ENCODE measurements around the gene OR2AK2. TPM values are rescaled to one million over a fixed set of nuclear protein-coding genes. Genes with fewer than 3 reads are reported as not detected.

Gene OR2AK2
- polyA plus RNA-seq, 1 of the 3 experiments (the other 2 are of a cell fraction): not detected

DNA sequence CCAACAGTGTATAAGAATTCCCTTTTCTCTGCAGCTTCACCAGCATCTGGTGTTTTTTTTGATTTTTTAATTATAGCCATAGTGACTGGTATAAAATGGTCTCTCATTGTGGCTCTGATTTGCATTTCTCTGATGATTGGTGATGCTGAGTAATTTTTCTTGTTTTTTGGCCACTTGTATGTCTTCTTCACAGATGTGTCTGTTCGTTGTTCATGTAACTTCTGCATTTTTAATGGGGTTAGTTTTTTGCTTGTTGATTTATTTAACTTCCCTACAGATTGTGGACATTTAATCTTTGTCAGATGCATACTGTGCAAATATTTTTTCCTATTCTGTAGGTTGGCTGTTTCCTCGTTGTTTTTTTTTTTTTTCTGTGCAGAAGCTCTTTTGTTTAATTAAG is 28.0 kb downstream of the OR2AK2 start:
- no peak overlapping the region for H3K4me2 ChIP-seq
- no peaks in the 10 kb centered on the region for H3K9me2 ChIP-seq
- ChIA-PET POLR2A (no interaction called here), CTCF (no interaction called here)
- H3K9ac ChIP-seq: no peak overlapping the region
- H3K4me1 ChIP-seq (ENCODE audit: control insufficient read depth in 1 of 2, insufficient read depth in 2 of 2, low read depth in 1 of 2, low read length in 1 of 2): no peaks in the 10 kb centered on the region
- no peaks in the 10 kb centered on the region for H3K79me2 ChIP-seq (ENCODE audit: insufficient read depth)
- H3K27me3 ChIP-seq (ENCODE audit: insufficient read depth): no peaks in the 10 kb centered on the region
- TF ChIP-seq FOSL2 (IDR thresholded peaks at IDR 0.05; ENCODE audit: borderline replicate concordance, low read depth) (no peak), PBX3 (IDR thresholded peaks at IDR 0.05) (no peak), GABPA (IDR thresholded peaks at IDR 0.05; ENCODE audit: low read depth) (no peak), EZH2phosphoT487 (IDR thresholded peaks at IDR 0.05; ENCODE audit: borderline replicate concordance, low read depth) (no peak), RAD21 (IDR thresholded peaks at IDR 0.05; ENCODE audit: low read length) (no peak), ELF1 (IDR thresholded peaks at IDR 0.05) (no peak), POLR2AphosphoS5 (IDR thresholded peaks at IDR 0.05; ENCODE audit: low read depth, low read length) (no peak), MAX (IDR thresholded peaks at IDR 0.05; ENCODE audit: low read depth) (no peak), GATA2 (CRISPR knock-in tag; IDR thresholded peaks at IDR 0.05) (no peak), NFIC (IDR thresholded peaks at IDR 0.05; ENCODE audit: borderline replicate concordance) (no peak), USF2 (IDR thresholded peaks at IDR 0.05; ENCODE audit: borderline replicate concordance, low read depth, low read length) (no peak), MXI1 (IDR thresholded peaks at IDR 0.05; ENCODE audit: low read depth, low read length) (no peak), TCF12 (IDR thresholded peaks at IDR 0.05) (no peak), TEAD4 (IDR thresholded peaks at IDR 0.05; ENCODE audit: borderline replicate concordance, insufficient read depth) (no peak), USF1 (IDR thresholded peaks at IDR 0.05; ENCODE audit: borderline replicate concordance, low read depth) (no peak), RFX5 (IDR thresholded peaks at IDR 0.05; ENCODE audit: low read length) (no peak), JUND (IDR thresholded peaks at IDR 0.05) (no peak)
- TF ChIP-seq, protein P1, sequence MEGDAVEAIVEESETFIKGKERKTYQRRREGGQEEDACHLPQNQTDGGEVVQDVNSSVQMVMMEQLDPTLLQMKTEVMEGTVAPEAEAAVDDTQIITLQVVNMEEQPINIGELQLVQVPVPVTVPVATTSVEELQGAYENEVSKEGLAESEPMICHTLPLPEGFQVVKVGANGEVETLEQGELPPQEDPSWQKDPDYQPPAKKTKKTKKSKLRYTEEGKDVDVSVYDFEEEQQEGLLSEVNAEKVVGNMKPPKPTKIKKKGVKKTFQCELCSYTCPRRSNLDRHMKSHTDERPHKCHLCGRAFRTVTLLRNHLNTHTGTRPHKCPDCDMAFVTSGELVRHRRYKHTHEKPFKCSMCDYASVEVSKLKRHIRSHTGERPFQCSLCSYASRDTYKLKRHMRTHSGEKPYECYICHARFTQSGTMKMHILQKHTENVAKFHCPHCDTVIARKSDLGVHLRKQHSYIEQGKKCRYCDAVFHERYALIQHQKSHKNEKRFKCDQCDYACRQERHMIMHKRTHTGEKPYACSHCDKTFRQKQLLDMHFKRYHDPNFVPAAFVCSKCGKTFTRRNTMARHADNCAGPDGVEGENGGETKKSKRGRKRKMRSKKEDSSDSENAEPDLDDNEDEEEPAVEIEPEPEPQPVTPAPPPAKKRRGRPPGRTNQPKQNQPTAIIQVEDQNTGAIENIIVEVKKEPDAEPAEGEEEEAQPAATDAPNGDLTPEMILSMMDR (IDR thresholded peaks at IDR 0.05): no peak
- no peak overlapping the region for H2AFZ ChIP-seq (ENCODE audit: low read depth)
- no peaks in the 10 kb centered on the region for H3K36me3 ChIP-seq (replicated peaks in 1 of 2; ENCODE audit: control insufficient read depth in 1 of 2, insufficient read depth in 2 of 2, low read length in 1 of 2)
- no peak overlapping the region for H3K4me3 ChIP-seq (ENCODE audit: low read depth in 2 of 2, low read length in 1 of 2)
- 0 out of 2 replicates have a peak, but pooled peaks cover 4% of the 10 kb centered on the region for H3K9me3 ChIP-seq
- no peaks in the 10 kb centered on the region for H4K20me1 ChIP-seq (ENCODE audit: insufficient read depth)
- no peaks in the 10 kb centered on the region for H3F3A ChIP-seq (replicated peaks; ENCODE audit: insufficient read depth)
- WGBS (ENCODE audit: low lambda C conversion rate): 3% methylated on average over 2 of the region's 2 CpGs
- DNase-seq: no peak
- no peak overlapping the region for H3K27ac ChIP-seq (ENCODE audit: low read depth in 2 of 2, low read length in 1 of 2)
